Measurements from ENCODE around the gene PDS5B. TPM values are rescaled to one million over a fixed set of nuclear protein-coding genes. Genes with fewer than 3 reads are reported as not detected.
A peak's percentile ranks its signal among the peaks of the same experiment; 100 is the strongest.

The PDS5B gene
- total and polyA plus RNA-seq, 2 experiments from 2014 or later, result 13.4 to 14.2 TPM

DNA sequence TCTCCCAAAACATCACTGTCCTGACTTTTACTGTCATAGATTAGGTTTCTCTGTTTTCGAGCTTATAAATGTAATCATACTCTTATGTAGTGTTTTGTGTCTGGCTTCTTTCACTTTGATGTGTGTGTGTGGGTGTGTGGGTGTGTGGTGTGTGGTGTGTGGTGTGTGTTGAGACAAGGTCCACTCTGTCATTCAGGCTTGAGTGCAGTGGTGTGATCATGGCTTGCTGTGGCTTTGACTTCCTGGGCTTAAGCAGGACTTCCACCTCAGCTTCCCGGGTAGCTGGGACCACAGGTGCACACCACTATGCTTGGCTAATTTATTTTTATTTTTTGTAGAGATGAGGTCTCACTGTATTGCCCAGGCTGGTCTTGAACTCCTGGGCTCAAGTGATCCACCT, 59.6 kb downstream of the PDS5B start:
- DNase-seq, result no peak
- in situ Hi-C loops (cut with MboI), result no loop called here
- Histone ChIP-seq H3F3A (ENCODE audit: insufficient read depth) (no peaks in the 10 kb centered on the region; the same call in 1 of the 2 replicates), H3K9ac (no peak overlapping the region), H3K4me1 (ENCODE audit: insufficient read depth) (peaks cover under 1% of the 10 kb centered on the region; the same call in 1 of the 2 replicates), H4K20me1 (ENCODE audit: insufficient read depth) (no peaks in the 10 kb centered on the region), H3K27ac (no peak overlapping the region), H3K27me3 (replicated peaks; ENCODE audit: insufficient read depth) (no peaks in the 10 kb centered on the region), H3K9me2 (ENCODE audit: insufficient read depth) (no peaks in the 10 kb centered on the region), H3K36me3 (ENCODE audit: low read depth) (no peaks in the 10 kb centered on the region), H3K4me2 (ENCODE audit: unreplicated experiment) (no peak overlapping the region), H2AFZ (no peak overlapping the region), H3K9me3 (ENCODE audit: low read depth) (no peaks in the 10 kb centered on the region), H3K4me3 (no peak overlapping the region), H3K79me2 (ENCODE audit: insufficient read depth) (peaks cover 100% of the 10 kb centered on the region)
- TF ChIP-seq EZH2 (IDR thresholded peaks at IDR 0.05; ENCODE audit: insufficient read depth, poor library complexity, severe bottlenecking), result no peak
- no peak for TF ChIP-seq EZH2phosphoT487 (IDR thresholded peaks at IDR 0.05; ENCODE audit: insufficient read depth, low read depth)
- WGBS, 2 experiments (ENCODE audit: low coverage in 1 of 2, low lambda C conversion rate in 2 of 2, missing lambda C conversion rate in 2 of 2), result 91 to 100% methylated on average over 2 of the region's 2 CpGs

DNA sequence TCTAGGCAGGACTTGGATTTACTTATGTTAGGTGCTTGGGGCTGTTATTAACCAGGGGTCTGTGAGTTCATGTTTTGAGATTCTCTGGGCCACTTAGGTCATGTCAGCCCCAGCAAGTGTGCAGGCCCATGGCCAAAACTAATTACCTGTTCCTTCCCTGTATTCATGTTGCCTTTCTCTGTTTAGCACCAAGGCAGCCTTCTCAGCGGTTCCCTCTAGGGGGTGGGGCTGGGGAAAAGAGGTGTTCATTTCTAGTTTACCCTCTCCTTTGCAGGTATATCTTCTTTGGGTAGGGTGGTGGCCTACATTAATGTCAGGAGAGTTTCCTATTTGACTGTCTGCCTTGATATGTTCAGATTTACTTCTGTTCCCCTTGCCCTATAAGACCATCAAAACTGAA, 61.7 kb downstream of the PDS5B start:
- in situ Hi-C loops (cut with MboI), result no loop called here

DNA sequence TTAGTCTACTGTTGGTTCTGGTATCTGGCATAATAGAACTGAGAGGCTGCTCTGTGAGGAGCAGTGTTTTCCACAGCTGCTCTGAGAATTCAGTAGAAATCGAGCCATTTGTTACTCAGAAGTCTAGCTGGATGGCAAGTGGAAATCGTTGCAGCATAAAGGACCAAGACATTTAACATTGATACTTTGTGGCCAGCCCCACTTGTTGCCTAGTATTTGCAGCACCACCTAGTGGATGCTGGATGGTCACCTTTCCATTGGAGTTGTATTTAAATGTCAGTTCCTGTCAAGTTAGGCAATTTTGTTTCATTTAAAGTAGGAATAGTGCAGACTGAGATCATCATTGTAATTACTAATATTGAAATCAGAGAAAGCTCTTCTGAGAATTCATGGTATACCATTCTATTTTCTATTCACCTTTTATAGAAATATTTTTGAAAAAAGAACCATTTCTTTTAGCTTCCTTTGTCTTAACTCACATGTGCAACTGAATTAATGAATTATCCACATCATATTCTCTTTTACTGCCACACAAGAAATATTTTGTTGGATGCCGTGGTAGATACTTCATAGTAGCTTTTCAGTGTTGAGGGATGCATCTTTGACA, 64.6 kb downstream of the PDS5B start:
- in situ Hi-C loops (cut with MboI), result no loop called here
- H3K79me2 ChIP-seq (ENCODE audit: insufficient read depth), result peaks cover 97% of the 10 kb centered on the region

More for the DNA sequence above, 61.7 kb downstream of the PDS5B start:
- no peak for TF ChIP-seq EZH2phosphoT487 (IDR thresholded peaks at IDR 0.05; ENCODE audit: insufficient read depth, low read depth)
- no peak for TF ChIP-seq EZH2 (IDR thresholded peaks at IDR 0.05; ENCODE audit: insufficient read depth, poor library complexity, severe bottlenecking)
- H3K9ac ChIP-seq, result no peak overlapping the region
- H3K4me2 ChIP-seq (ENCODE audit: unreplicated experiment), result no peak overlapping the region
- H4K20me1 ChIP-seq (ENCODE audit: insufficient read depth), result no peaks in the 10 kb centered on the region
- 100% methylated on average over 1 of the region's 1 CpG for WGBS, 2 experiments (ENCODE audit: low coverage in 1 of 2, low lambda C conversion rate in 2 of 2, missing lambda C conversion rate in 2 of 2)
- H3F3A ChIP-seq (ENCODE audit: insufficient read depth), result peaks cover 8% of the 10 kb centered on the region; the same call in 1 of the 2 replicates
- no peak overlapping the region for H3K4me3 ChIP-seq
- no peaks in the 10 kb centered on the region for H3K9me2 ChIP-seq (ENCODE audit: insufficient read depth)
- no peaks in the 10 kb centered on the region for H3K36me3 ChIP-seq (ENCODE audit: low read depth)
- H2AFZ ChIP-seq, result no peak overlapping the region
- H3K27ac ChIP-seq, result no peak overlapping the region
- H3K79me2 ChIP-seq (ENCODE audit: insufficient read depth), result peaks cover 99% of the 10 kb centered on the region
- H3K9me3 ChIP-seq (ENCODE audit: low read depth), result no peaks in the 10 kb centered on the region
- no peak for DNase-seq
- H3K27me3 ChIP-seq (replicated peaks; ENCODE audit: insufficient read depth), result no peaks in the 10 kb centered on the region
- peaks cover 10% of the 10 kb centered on the region for H3K4me1 ChIP-seq (ENCODE audit: insufficient read depth)

DNA sequence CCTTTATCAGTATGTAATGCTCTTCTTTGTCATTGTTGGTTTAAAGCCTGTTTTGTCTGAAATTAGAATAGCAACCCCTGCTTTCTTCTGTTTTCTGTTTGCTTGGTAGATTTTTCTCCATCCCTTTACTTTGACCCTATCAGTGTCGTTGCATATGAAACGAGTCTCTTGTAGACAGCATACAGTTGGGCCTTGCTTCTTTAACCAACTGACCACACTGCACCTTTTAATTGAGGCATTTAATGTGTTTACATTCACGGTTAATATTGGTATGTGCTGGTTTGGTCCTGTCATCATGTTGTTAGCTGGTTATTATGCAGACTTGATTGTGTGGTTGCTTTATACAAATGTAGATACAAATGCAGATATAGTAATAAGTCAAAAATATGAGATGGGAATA, 71.1 kb downstream of the PDS5B start:
- Histone ChIP-seq H3K4me1 (ENCODE audit: insufficient read depth) (peaks cover 6% of the 10 kb centered on the region; the same call in 1 of the 2 replicates), H2AFZ (no peak overlapping the region), H3K4me2 (ENCODE audit: unreplicated experiment) (no peak overlapping the region), H3K4me3 (no peak overlapping the region), H3K9ac (no peak overlapping the region), H4K20me1 (ENCODE audit: insufficient read depth) (no peaks in the 10 kb centered on the region), H3K9me3 (ENCODE audit: low read depth) (no peaks in the 10 kb centered on the region), H3K9me2 (ENCODE audit: insufficient read depth) (no peaks in the 10 kb centered on the region), H3K27ac (no peak overlapping the region), H3K27me3 (replicated peaks; ENCODE audit: insufficient read depth) (no peaks in the 10 kb centered on the region), H3K36me3 (ENCODE audit: low read depth) (no peaks in the 10 kb centered on the region), H3K79me2 (ENCODE audit: insufficient read depth) (peaks cover 58% of the 10 kb centered on the region), H3F3A (ENCODE audit: insufficient read depth) (peaks cover 11% of the 10 kb centered on the region)
- TF ChIP-seq EZH2phosphoT487 (IDR thresholded peaks at IDR 0.05; ENCODE audit: insufficient read depth, low read depth), result no peak
- TF ChIP-seq EZH2 (IDR thresholded peaks at IDR 0.05; ENCODE audit: insufficient read depth, poor library complexity, severe bottlenecking), result no peak
- WGBS, 2 experiments (ENCODE audit: low coverage in 1 of 2, low lambda C conversion rate in 2 of 2, missing lambda C conversion rate in 2 of 2), result 97 to 98% methylated on average over 3 of the region's 3 CpGs
- DNase-seq, result no peak
- in situ Hi-C loops (cut with MboI), result no loop called here

More for the DNA sequence above, 64.6 kb downstream of the PDS5B start:
- H3K9ac ChIP-seq, result no peak overlapping the region
- no peak overlapping the region for H3K27ac ChIP-seq
- no peak overlapping the region for H2AFZ ChIP-seq
- no peak overlapping the region for H3K4me3 ChIP-seq
- H3K9me2 ChIP-seq (ENCODE audit: insufficient read depth), result no peaks in the 10 kb centered on the region
- H4K20me1 ChIP-seq (ENCODE audit: insufficient read depth), result no peaks in the 10 kb centered on the region
- WGBS, 2 experiments (ENCODE audit: low coverage in 1 of 2, low lambda C conversion rate in 2 of 2, missing lambda C conversion rate in 2 of 2), result 27 to 32% methylated on average over 3 of the region's 3 CpGs
- peaks cover 10% of the 10 kb centered on the region for H3K4me1 ChIP-seq (ENCODE audit: insufficient read depth)
- DNase-seq, result peak; percentile 70
- no peaks in the 10 kb centered on the region for H3K9me3 ChIP-seq (ENCODE audit: low read depth)
- H3F3A ChIP-seq (ENCODE audit: insufficient read depth), result peaks cover 8% of the 10 kb centered on the region; the same call in 1 of the 2 replicates
- TF ChIP-seq EZH2phosphoT487 (IDR thresholded peaks at IDR 0.05; ENCODE audit: insufficient read depth, low read depth), result no peak
- TF ChIP-seq EZH2 (IDR thresholded peaks at IDR 0.05; ENCODE audit: insufficient read depth, poor library complexity, severe bottlenecking), result no peak
- H3K36me3 ChIP-seq (ENCODE audit: low read depth), result no peaks in the 10 kb centered on the region
- no peak overlapping the region for H3K4me2 ChIP-seq (ENCODE audit: unreplicated experiment)
- no peaks in the 10 kb centered on the region for H3K27me3 ChIP-seq (replicated peaks; ENCODE audit: insufficient read depth)
